OCI-LY1 (cell line): ENCODE data around the gene SLC35F3.

Experiments used
- H2AFZ ChIP-seq: fragments of 200-600 bp; sonication (generic), shearing (Covaris generic); 2 replicates; pipeline ENCODE4 v1.6.0; 2014; ENCODE audit warnings: antibody characterized with exemption, mild to moderate bottlenecking, low read length
- H3F3A ChIP-seq: fragments of 200-600 bp; sonication (generic), shearing (Covaris generic); 2 replicates; pipeline ENCODE4 v1.6.0; 2014; ENCODE audit warnings: mild to moderate bottlenecking, antibody characterized with exemption, low read length, moderate library complexity; ENCODE audit not compliant: insufficient read depth
- H3K27ac ChIP-seq: fragments of 200-600 bp; sonication (generic); 2 replicates; pipeline ENCODE4 v1.5.1; 2014; ENCODE audit warnings: low read length, mixed run types, mild to moderate bottlenecking, low read depth; ENCODE audit not compliant: poor library complexity, severe bottlenecking
- H3K27me3 ChIP-seq: fragments of 200-600 bp; sonication (generic); 2 replicates; pipeline ENCODE4 v1.6.0; 2014; ENCODE audit warnings: antibody characterized with exemption, mild to moderate bottlenecking, low read length, moderate library complexity; ENCODE audit not compliant: insufficient read depth
- H3K36me3 ChIP-seq: fragments of 200-600 bp; sonication (generic); 2 replicates; pipeline ENCODE4 v1.6.1; 2014; ENCODE audit warnings: mild to moderate bottlenecking, antibody characterized with exemption, low read length, moderate library complexity, mixed read lengths; ENCODE audit not compliant: insufficient read depth
- H3K4me1 ChIP-seq: fragments of 200-600 bp; sonication (generic); 2 replicates; pipeline ENCODE4 v1.5.1; 2014; ENCODE audit warnings: mild to moderate bottlenecking, low read length, moderate library complexity; ENCODE audit not compliant: insufficient read depth, severe bottlenecking
- H3K4me2 ChIP-seq: fragments of 200-600 bp; sonication (generic), shearing (Covaris generic); 2 replicates; pipeline ENCODE4 v1.6.1; 2014; ENCODE audit warnings: low read length
- H3K4me3 ChIP-seq: fragments of 200-600 bp; sonication (generic); 2 replicates; pipeline ENCODE4 v1.5.1; 2014; ENCODE audit warnings: low read length, low read depth, mild to moderate bottlenecking, mixed read lengths; ENCODE audit not compliant: poor library complexity, severe bottlenecking
- H3K79me2 ChIP-seq: fragments of 200-600 bp; shearing (Covaris generic); 2 replicates; pipeline ENCODE4 v1.6.1; 2016; ENCODE audit warnings: mixed run types, low read length, mixed read lengths; ENCODE audit not compliant: insufficient read depth
- H3K9ac ChIP-seq: fragments of 200-600 bp; sonication (generic), shearing (Covaris generic); 2 replicates; pipeline ENCODE4 v1.6.1; 2014; ENCODE audit warnings: mild to moderate bottlenecking, low read length, mixed read lengths
- H3K9me2 ChIP-seq: fragments of 200-600 bp; sonication (generic), shearing (Covaris generic); 2 replicates; pipeline ENCODE4 v1.6.1; 2014; ENCODE audit warnings: low read depth, mild to moderate bottlenecking, low read length, mixed read lengths
- H3K9me3 ChIP-seq: fragments of 200-600 bp; shearing (Covaris generic); 2 replicates; pipeline ENCODE4 v1.6.1; 2014; ENCODE audit warnings: low read length, mixed read lengths
- H4K20me1 ChIP-seq: fragments of 200-600 bp; sonication (generic), shearing (Covaris generic); 2 replicates; pipeline ENCODE4 v1.6.0; 2016; ENCODE audit warnings: mild to moderate bottlenecking, low read length; ENCODE audit not compliant: insufficient read depth
- EZH2 ChIP-seq: fragments of 200-600 bp; sonication (generic), shearing (Covaris generic); IDR thresholded peaks from 2 replicates; pipeline ENCODE4 v1.8.0; 2017; ENCODE audit warnings: borderline replicate concordance, mixed run types, mild to moderate bottlenecking, antibody characterized with exemption, low read length, moderate library complexity, mixed read lengths
- TF ChIP-seq, protein P1 (sequence below): fragments of 200-600 bp; sonication (generic), shearing (Covaris generic); IDR thresholded peaks from 2 replicates; pipeline ENCODE4 v1.5.1; 2017; ENCODE audit warnings: mild to moderate bottlenecking, antibody characterized with exemption, low read length, moderate library complexity, mixed read lengths

Gene SLC35F3

DNA sequence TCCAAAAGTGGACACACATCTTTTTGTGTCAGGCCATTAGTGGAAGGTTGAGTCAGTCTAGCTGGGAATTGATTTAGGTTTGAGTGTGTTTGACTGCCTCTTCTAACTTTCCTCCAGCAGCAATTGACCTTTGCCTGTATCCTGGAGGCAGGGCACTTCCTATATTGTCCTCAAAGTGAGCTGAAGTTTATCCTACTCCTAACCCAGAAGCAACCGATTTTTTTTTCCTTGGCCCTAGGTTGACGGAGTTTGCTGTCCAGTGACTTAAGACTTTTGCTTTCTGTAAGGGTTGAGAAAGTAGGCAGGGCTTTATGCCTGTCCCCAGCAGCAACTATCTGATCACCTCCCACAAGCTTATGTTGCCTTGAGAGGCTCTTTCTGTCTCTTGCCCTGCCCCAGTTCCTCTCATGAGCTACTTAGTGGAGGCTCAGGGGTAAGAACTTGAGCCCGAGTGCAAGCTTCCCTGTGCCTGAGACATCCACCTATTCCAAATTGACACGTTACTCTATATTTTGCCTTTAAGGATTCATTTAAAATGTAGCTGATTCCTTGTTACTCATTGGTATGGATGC lies 30.9 kb downstream of the SLC35F3 start:
- Histone ChIP-seq H3K9ac (no peak overlapping the region), H3K9me2 (no peaks in the 10 kb centered on the region), H3K4me1 (no peaks in the 10 kb centered on the region), H3K27me3 (no peaks in the 10 kb centered on the region), H3K27ac (no peak overlapping the region), H3K9me3 (no peaks in the 10 kb centered on the region), H2AFZ (no peak overlapping the region), H3K4me3 (no peak overlapping the region), H3K79me2 (no peaks in the 10 kb centered on the region), H4K20me1 (no peaks in the 10 kb centered on the region), H3F3A (no peaks in the 10 kb centered on the region), H3K4me2 (no peak overlapping the region), H3K36me3 (no peaks in the 10 kb centered on the region)
- no peak for TF ChIP-seq EZH2
- TF ChIP-seq, protein P1, sequence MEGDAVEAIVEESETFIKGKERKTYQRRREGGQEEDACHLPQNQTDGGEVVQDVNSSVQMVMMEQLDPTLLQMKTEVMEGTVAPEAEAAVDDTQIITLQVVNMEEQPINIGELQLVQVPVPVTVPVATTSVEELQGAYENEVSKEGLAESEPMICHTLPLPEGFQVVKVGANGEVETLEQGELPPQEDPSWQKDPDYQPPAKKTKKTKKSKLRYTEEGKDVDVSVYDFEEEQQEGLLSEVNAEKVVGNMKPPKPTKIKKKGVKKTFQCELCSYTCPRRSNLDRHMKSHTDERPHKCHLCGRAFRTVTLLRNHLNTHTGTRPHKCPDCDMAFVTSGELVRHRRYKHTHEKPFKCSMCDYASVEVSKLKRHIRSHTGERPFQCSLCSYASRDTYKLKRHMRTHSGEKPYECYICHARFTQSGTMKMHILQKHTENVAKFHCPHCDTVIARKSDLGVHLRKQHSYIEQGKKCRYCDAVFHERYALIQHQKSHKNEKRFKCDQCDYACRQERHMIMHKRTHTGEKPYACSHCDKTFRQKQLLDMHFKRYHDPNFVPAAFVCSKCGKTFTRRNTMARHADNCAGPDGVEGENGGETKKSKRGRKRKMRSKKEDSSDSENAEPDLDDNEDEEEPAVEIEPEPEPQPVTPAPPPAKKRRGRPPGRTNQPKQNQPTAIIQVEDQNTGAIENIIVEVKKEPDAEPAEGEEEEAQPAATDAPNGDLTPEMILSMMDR: no peak

DNA sequence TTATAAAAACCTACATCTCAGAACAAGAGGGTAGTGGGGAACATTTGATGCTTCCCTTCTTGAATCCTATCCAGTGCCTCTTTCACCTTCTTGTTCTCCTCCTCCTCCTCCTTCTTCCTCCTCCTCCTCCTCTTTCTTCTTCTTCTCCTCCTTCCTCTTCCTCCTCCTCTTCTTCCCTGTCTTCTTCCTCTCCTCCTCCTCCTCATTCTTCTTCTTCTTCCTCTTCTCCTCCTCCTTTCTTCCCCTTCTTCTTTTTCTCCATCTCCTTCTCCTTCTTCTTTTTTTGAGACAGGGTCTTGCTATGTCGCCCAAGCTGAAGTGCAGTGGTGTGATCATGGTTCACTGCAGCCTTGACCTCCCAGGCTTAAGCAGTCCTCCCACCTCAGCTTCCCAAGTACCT lies 31.9 kb downstream of the SLC35F3 start:
- Histone ChIP-seq H3K9me2 (no peaks in the 10 kb centered on the region), H3K27me3 (no peaks in the 10 kb centered on the region), H3F3A (no peaks in the 10 kb centered on the region), H4K20me1 (no peaks in the 10 kb centered on the region), H3K4me1 (no peaks in the 10 kb centered on the region), H3K9me3 (no peaks in the 10 kb centered on the region), H3K27ac (no peak overlapping the region), H3K36me3 (no peaks in the 10 kb centered on the region), H3K9ac (no peak overlapping the region), H3K4me2 (no peak overlapping the region), H3K4me3 (no peak overlapping the region), H3K79me2 (no peaks in the 10 kb centered on the region), H2AFZ (no peak overlapping the region)
- no peak for TF ChIP-seq EZH2
- TF ChIP-seq, protein P1: no peak

DNA sequence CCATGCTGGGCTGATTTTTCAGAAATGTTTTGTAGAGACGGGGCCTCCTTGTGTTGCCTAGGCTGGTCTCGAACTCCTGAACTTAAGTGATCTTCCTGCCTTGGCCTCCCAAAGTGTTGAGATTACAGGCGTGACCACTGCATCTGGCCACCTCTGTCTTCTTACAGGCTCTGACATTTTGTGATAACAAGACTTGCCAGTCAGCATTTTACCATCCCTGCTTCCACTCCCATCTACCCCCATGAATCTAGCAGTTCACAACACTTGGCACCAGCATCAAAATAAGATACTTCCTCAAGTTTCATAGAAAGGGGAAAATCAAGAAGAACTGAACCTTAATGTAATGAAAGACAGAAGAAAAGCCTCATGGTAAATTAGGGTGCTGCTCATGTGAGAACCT lies 32.4 kb downstream of the SLC35F3 start:
- no peak overlapping the region for H2AFZ ChIP-seq
- no peaks in the 10 kb centered on the region for H3K9me3 ChIP-seq
- H3K4me2 ChIP-seq: no peak overlapping the region
- H3K9ac ChIP-seq: no peak overlapping the region
- no peaks in the 10 kb centered on the region for H3K36me3 ChIP-seq
- no peak overlapping the region for H3K27ac ChIP-seq
- H3K4me1 ChIP-seq: no peaks in the 10 kb centered on the region
- H3K9me2 ChIP-seq: no peaks in the 10 kb centered on the region
- no peaks in the 10 kb centered on the region for H3K79me2 ChIP-seq
- H3F3A ChIP-seq: no peaks in the 10 kb centered on the region
- H3K27me3 ChIP-seq: no peaks in the 10 kb centered on the region
- no peaks in the 10 kb centered on the region for H4K20me1 ChIP-seq
- no peak overlapping the region for H3K4me3 ChIP-seq
- no peak for TF ChIP-seq EZH2
- TF ChIP-seq, protein P1: no peak
